HFFc6 (cell line): ENCODE results near the gene PFAS. TPM values are rescaled to one million over a fixed set of nuclear protein-coding genes. Genes with fewer than 3 reads are reported as not detected.

Experiments
- DNase-seq: peaks from one replicate; pipeline ENCODE4 v3.0.0-alpha.2; 2018
- H3K27ac Mint-ChIP-seq: 2 replicates; pipeline ENCODE4 v1.8.0; 2020; ENCODE audit warnings: mild to moderate bottlenecking, mixed read lengths
- H3K27me3 Mint-ChIP-seq: 2 replicates; pipeline ENCODE4 v1.8.0; 2021; ENCODE audit warnings: mild to moderate bottlenecking, moderate library complexity, mixed read lengths; ENCODE audit not compliant: insufficient read depth
- H3K36me3 Mint-ChIP-seq: 2 replicates; pipeline ENCODE4 v1.8.0; 2021; ENCODE audit warnings: low read depth, mixed read lengths
- H3K4me1 Mint-ChIP-seq: 2 replicates; pipeline ENCODE4 v1.8.0; 2020; ENCODE audit warnings: low read depth, mixed read lengths
- H3K4me3 Mint-ChIP-seq: 2 replicates; pipeline ENCODE4 v1.8.0; 2020; ENCODE audit warnings: mild to moderate bottlenecking, moderate library complexity, mixed read lengths
- H3K9me3 Mint-ChIP-seq: 2 replicates; pipeline ENCODE4 v1.8.0; 2020; ENCODE audit warnings: mild to moderate bottlenecking, mixed read lengths
- CTCF ChIP-seq: fragments of 200-600 bp; sonication (generic); IDR thresholded peaks from 2 replicates; pipeline ENCODE4 v1.5.0; 2021; ENCODE audit warnings: antibody characterized with exemption, mild to moderate bottlenecking
- total RNA-seq, 6 experiments: library from RNA; stranded (reverse); fragmentation: NEBNext Ultra II Directional; extraction: Animal tissue kit (Norgen Biotek cat#: 25700); gene quantifications; 2 replicates in 1 of 6; 3 replicates in 5 of 6; pipeline ENCODE4 v1.2.3, GENCODE V29; 2021

PFAS gene
- total RNA-seq, 6 experiments from 2014 or later: 46.8 to 63.9 (median 58.8) TPM

DNA sequence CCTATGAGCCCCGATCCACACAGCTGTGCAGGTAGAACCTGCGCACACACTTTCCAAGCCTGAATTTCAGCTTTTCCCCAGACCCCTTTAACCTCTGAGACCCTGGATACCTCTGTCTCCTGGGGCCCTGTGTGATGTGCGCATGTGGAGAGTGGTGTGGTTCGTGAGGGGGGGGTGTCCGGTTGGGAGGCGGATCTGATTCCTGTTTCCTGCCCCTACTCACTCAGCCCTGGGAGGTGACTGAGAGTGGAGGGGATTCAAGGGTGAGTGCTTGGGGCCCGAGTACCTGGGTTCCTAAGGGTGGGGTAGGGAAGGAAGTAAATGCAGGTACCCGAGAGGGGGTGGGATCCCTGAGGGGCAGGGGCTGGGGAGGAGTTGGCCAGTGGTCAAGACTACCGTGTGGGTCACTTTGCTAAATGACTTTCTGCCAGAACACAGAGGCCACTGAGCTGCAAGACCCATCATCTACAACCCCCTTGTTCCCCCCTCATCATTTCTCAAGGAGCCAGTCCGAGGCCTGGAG, 61.6 kb downstream of the PFAS start:
- TF ChIP-seq CTCF: no peak
- Mint-ChIP-seq H3K27ac (no peak overlapping the region), H3K36me3 (no peaks in the 10 kb centered on the region), H3K9me3 (no peaks in the 10 kb centered on the region), H3K27me3 (peaks cover 41% of the 10 kb centered on the region), H3K4me3 (no peak overlapping the region), H3K4me1 (peaks cover 7% of the 10 kb centered on the region)
- no peak for DNase-seq

GRCh38 chr17:8311131-8311790, 62.2 kb downstream of the PFAS start:
- Mint-ChIP-seq H3K36me3 (no peaks in the 10 kb centered on the region), H3K27me3 (peaks cover 47% of the 10 kb centered on the region), H3K4me3 (no peak overlapping the region), H3K27ac (no peak overlapping the region), H3K4me1 (peaks cover 8% of the 10 kb centered on the region), H3K9me3 (no peaks in the 10 kb centered on the region)
- no peak for DNase-seq
- no peak for TF ChIP-seq CTCF

GRCh38 chr17:8312251-8312650, 63.2 kb downstream of the PFAS start:
- TF ChIP-seq CTCF: no peak
- Mint-ChIP-seq H3K9me3 (no peaks in the 10 kb centered on the region), H3K4me3 (no peak overlapping the region), H3K27me3 (peaks cover 52% of the 10 kb centered on the region), H3K27ac (no peak overlapping the region), H3K4me1 (peaks cover 8% of the 10 kb centered on the region), H3K36me3 (no peaks in the 10 kb centered on the region)
- DNase-seq: no peak

DNA sequence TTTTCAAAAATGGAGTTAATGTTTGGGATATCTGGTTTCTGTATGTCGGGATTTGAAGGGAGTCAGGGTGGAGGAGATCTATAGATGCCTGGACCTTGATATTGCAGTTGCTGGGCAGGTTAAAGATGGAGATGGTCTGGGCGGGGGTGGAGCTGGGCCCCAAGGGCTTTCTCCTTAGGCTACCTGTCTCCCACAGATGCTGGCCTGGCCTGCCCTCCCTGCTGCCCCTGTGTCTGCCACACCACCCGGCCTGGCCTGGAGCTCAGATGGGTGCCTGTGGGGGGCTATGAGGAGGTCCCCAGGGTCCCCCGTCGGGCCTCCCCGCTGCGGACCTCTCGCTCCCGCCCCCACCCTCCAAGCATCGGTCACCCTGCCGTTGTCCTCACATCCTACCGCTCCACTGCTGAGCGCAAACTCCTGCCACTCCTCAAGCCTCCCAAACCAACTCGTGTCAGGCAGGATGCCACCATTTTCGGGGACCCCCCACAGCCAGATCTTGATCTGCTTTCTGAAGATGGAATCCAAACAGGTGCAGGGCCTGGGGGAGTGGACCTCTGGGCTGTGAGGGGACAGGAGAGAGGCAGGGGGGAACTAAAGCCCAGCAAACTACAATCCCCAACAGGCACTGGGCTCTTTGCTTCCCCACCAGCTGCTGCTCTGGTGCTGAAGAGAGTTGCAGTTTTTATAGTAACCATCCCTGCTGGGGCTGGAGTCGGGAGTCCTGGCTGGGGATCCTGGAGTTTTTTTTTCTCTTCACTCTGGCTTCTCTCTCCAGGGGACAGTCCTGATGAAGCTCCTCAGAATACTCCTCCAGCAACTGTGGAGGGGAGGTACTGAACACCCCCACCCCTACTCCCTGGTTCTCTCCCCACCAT, 63.9 kb downstream of the PFAS start:
- Mint-ChIP-seq H3K27me3 (peaks cover 56% of the 10 kb centered on the region), H3K9me3 (no peaks in the 10 kb centered on the region), H3K36me3 (no peaks in the 10 kb centered on the region), H3K4me1 (peaks cover 8% of the 10 kb centered on the region), H3K4me3 (no peak overlapping the region), H3K27ac (no peak overlapping the region)
- DNase-seq: no peak
- TF ChIP-seq CTCF: no peak

- 0 out of 2 replicates have a peak overlapping the region, but pooled peaks have one; percentile 7 for H3K4me3 Mint-ChIP-seq
- no peaks in the 10 kb centered on the region for H3K36me3 Mint-ChIP-seq
- peaks cover 8% of the 10 kb centered on the region for H3K4me1 Mint-ChIP-seq
- peaks cover 63% of the 10 kb centered on the region for H3K27me3 Mint-ChIP-seq
- TF ChIP-seq CTCF: no peak
- no peak overlapping the region for H3K27ac Mint-ChIP-seq
- no peak for DNase-seq
- no peaks in the 10 kb centered on the region for H3K9me3 Mint-ChIP-seq
These were observed 66.0 kb downstream of the PFAS start for GRCh38 chr17:8314797-8315763.
